Stimulated activated CD4-positive, alpha-beta T cell treated with anti-CD3 and anti-CD28 coated beads, Interleukin-15, amount 100 ng/mL, for 1 hour (primary cell): Measurements from ENCODE around the gene EEF2K.

Experiments
- DNase-seq, 2 donors: peaks; one replicate each; pipeline ENCODE4 v3.0.0-alpha.2; 2020; ENCODE audit warnings: low read depth in 1 of 2, low spot score in 1 of 2

The EEF2K gene

DNA sequence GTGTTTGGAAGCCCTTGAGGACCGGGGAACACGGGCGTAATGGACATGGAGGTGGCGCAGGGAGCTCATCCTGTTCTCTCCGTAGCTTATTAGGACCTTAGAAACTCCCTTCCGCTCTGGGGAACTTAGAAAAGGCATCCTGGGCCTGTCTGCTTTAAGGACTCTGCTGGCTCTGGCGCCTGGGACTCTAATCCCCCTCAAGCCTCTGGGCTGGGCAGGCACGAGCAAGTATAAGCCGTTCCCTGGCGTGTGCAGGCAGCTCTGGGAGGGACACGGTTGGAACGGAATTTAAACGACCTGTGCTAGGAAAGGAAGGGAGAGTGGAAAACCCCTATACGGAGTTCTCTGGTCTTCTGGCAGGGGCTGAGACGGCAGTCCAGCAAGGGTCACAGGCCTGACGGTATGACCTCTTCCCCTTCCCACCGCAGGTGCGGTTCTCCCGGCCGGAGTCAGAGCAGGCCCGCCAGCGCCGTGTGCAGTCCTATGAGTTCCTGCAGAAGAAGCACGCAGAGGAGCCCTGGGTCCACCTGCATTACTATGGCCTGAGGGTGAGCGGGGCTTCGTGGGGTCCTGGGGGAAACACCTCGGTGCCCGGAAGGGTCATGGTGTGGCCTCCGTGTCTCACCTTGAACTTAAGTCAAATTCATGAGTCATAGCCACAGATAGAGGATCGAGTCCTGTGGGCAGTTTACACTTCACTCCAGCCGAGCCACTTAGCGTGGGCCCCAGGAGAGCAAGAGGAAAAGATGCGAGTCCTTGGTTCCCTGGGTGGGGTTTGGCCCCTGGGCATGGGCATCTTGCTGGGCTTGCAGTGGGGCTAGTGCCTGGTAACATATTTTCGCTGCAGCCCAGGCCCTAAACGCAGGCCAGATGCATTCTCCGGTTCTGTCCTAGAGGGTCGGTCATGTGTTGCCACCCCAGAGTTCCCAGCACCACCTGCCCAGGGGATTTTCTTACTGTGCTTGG lies 108.9 kb downstream of the EEF2K start:
- no peak for DNase-seq

DNA sequence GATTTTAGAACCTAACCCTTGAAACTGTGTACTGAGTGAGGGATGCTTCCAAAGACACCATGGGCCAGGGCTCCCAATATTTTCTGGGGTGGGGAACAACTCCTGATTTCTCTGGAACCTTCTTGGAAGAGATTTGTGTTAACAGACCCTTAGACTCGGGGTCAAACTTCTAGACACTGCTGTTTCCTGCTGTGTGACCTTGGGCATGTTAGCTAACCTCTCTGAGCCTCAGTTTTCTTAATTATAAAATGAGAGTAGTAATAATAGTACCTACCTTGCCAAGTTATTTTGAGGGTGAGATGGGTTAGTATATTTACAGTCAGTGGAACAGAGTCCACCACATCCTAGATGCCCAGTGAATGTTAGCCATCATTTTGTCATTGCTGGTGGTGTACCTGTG lies 109.9 kb downstream of the EEF2K start:
- DNase-seq: no peak

DNA sequence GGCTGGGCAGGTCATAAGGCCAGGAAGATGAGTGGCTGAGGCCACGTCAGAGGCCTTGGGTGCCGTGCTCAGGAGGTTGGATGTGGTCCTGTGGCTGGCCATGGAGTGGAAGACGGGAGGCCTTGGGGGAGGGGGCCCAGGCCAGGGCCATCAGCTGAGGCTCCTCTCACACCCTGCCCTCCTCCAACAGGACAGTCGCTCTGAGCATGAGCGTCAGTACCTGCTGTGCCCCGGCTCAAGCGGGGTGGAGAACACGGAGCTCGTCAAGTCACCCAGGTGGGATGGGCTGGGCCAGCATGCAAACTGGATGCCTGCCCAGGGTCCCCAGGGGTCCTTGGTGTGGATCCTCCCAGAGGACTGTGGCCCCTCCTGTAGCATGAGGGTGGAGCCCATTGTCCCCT lies 110.3 kb downstream of the EEF2K start:
- DNase-seq: no peak

DNA sequence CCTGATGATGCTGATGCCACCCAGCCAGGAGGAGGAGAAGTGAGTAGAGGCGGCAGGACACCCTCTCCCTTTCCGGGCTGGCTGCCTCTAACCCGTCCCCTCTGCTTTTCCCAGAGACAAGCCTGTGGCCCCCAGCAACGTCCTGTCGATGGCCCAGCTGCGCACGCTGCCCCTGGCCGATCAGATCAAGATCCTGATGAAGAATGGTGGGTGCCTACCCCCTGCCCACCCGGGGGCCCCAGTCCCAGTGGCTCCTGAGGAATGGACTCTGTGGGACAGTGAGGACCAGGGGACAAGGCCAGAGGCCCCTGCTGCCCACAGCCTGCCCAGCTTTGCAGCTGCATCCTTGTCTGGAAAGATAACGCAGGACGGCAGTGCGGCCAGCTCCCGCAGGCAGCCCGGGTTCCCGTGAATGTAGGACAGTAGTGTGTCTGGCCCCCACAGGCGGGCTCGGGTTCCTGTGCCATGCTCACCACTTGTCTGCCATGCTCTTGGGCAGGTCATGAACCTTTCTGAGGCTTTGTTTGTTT lies 111.0 kb downstream of the EEF2K start:
- DNase-seq: no peak

- DNase-seq: no peak
Observed at GRCh38 chr16:22317625-22318024, 111.5 kb downstream of the EEF2K start.

GRCh38 chr16:22318690-22319358 lies 112.7 kb downstream of the EEF2K start:
- peak in 1 of 2 donors; percentile 38 for DNase-seq

DNA sequence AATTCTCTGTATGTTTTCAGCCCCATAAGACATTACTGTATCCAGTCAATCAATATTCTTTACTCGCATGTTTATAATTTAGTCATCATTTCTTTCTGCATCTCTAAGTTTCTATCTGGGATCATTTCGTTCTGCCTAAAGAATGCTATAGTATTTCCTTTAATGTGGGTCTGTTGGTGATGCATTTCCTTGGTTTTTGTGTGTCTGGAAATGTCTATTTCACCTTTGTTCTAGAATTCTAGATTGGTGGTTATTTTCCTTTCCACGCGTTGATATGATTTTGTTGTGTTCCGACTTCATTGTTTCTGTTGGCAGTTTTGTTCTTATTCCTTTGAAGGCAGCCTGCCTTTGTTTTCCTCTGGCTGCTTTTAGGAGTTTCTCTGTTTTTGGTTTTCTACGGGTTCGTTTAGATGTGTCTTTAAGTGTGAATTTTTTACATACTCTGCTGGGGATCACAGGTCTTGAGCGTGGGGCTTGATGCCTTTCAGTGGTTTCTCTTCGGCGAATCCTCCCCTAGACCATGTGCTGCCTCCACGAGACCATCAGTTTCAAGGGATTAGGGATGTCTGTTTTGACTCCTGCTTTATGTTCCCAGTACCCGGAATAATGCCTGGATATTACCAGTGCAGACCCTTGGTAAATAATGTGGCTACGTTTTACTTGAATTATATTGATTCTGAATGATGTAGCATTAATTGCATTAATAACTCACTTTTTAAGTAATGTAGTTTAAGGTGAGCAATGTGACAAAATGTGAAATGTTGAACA lies 114.7 kb downstream of the EEF2K start:
- DNase-seq: no peak

DNA sequence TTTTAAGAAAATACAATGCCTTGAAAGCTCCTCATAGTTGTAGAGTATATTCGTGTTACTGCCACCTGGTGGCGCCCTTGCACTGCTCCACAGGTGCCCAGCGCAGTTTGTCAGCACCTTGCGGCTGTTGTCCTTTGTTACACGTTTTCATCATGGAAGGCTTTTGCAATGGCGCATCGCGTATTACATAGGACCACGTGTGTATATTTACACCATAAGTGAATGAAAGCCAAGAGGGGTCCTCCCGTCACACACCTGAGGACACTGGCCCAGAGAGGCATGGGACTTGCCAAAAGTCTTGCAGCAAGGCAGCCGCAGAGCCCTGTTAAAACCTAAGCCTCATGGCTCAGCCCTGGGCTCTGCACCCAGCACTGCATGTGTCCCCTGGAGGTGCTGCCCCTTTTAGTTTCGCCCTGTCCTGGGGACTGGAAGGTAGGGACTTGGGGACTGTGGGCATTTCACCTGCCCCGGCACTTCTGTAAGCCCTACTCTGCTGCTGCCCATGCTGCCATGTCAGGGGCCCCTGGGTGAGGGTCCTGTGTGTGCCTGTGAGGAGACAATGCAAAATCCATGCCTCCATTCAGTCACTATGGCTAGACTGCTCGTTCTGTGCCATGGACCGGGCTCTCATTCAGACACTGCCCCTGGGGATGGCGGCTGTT lies 115.4 kb downstream of the EEF2K start:
- peak; percentile 40 to 51 for DNase-seq

- DNase-seq: no peak
Observed at GRCh38 chr16:22322021-22322471, 116.0 kb downstream of the EEF2K start.

GRCh38 chr16:22322741-22323140 lies 116.7 kb downstream of the EEF2K start:
- DNase-seq: no peak

GRCh38 chr16:22323173-22323958 lies 117.3 kb downstream of the EEF2K start:
- no peak for DNase-seq

- no peak for DNase-seq
Observed at GRCh38 chr16:22323959-22324786, 118.1 kb downstream of the EEF2K start.

DNA sequence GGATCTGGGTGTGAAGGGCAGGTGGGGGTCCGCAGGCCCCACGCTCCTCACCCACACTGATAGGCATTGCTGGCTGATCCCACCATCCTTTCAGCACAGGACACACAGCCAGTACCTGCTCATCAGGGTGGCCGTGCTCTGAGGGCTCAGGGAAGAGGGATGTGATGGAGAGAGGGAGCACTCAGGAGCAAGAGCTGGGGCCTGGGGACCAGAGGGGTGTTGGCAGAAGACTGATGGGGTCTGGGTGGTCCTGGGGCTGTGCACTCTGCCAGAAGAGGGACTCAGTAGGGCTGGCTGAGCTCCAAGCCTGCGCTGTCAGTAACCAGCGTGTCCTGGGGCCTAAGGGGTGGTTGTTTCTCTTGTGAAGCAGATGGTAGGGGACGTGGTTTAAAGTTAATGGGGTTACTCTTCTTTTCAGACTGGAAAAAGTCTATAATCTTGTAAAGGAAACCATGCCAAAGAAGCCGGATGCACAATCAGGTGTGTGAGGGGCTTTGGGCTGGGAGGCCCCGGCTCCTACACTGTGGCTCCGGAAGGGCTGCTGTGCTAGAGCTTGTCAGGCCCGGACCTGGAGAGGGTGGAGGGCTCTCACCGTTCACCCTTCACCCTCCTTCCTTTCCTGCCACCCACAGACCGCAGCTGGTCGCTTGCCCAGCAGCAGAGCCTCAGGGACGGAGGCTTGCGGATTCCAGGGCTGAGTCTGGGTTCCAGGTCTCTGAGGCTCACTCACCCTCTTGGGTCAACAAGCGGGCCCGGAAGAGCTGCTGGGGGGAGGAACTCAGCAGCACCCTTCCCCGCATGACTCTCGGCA lies 118.9 kb downstream of the EEF2K start:
- DNase-seq: no peak

- no peak for DNase-seq
Observed at GRCh38 chr16:22325598-22326368, 119.7 kb downstream of the EEF2K start.

DNA sequence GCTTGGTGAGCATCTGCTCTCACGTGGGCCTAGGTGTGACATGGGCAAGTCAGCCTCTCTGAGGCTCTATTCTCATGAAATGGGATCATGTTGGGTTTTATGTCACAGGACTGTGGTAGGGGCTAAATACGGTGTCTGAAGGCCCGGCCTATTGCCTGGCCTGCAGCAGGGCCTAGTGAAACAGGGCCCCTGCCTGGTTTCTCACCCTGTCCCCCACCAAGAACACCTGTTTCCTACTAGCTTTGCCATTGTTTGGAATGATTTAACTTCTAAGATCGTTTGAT lies 120.2 kb downstream of the EEF2K start:
- DNase-seq: no peak

GRCh38 chr16:22326771-22327445 lies 120.8 kb downstream of the EEF2K start:
- no peak for DNase-seq

DNA sequence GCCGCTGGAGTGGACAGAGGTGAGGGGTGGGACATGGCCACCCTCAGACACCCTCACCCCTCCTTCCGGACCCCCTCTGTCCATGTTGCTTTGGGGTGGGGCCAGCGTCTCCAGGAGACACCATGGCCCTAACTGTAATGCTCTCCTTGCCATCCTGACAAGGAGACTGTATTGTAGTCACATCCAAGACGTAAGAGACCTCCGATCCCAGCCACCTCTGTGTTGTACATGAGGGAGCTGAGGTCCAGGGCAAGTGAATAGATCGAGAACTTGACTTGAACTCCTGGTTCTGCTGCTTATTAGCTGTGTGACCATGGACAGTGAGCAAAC lies 121.3 kb downstream of the EEF2K start:
- DNase-seq: no peak
